Left ventricle myocardium inferior (tissue), 1 donor: Measurements from ENCODE around the gene CNTFR. TPM values are rescaled to one million over a fixed set of nuclear protein-coding genes. Genes with fewer than 3 reads are reported as not detected.

Source experiments
- DNase-seq: peaks from one replicate; pipeline ENCODE4 v3.0.0-alpha.2; 2020
- H3K27ac ChIP-seq: fragments of 200-600 bp; replicated peaks from 2 replicates; pipeline ENCODE4 v1.8.0; 2021
- H3K27me3 ChIP-seq: fragments of 200-600 bp; 2 replicates; pipeline ENCODE4 v1.8.0; 2021; ENCODE audit warnings: low read depth
- H3K36me3 ChIP-seq: fragments of 200-600 bp; 2 replicates; pipeline ENCODE4 v1.8.0; 2021
- H3K4me1 ChIP-seq: fragments of 200-600 bp; 2 replicates; pipeline ENCODE4 v1.8.0; 2021
- H3K4me3 ChIP-seq: fragments of 200-600 bp; 2 replicates; pipeline ENCODE4 v1.8.0; 2021; ENCODE audit warnings: mild to moderate bottlenecking, moderate library complexity
- H3K9me3 ChIP-seq: fragments of 200-600 bp; replicated peaks from 2 replicates; pipeline ENCODE4 v1.8.0; 2021
- CTCF ChIP-seq: fragments of 200-600 bp; IDR thresholded peaks from 2 replicates; pipeline ENCODE4 v1.8.0; 2021; ENCODE audit warnings: antibody characterized with exemption, mild to moderate bottlenecking, borderline replicate concordance
- intact Hi-C: fragments of 100-400 bp; cut with micrococcal nuclease; formaldehyde crosslinking; loops from one replicate; pipeline ENCODE4 v1.11.0; 2022
- total RNA-seq: library from RNA; stranded (reverse); fragmentation: NEBNext Ultra II Directional; extraction: Animal tissue kit (Norgen Biotek cat#: 25700); gene quantifications from one replicate; pipeline ENCODE4 v1.2.1, GENCODE V29; 2021
- donor health status: DM: no; HTN: yes; CAD: no; lungs with severe emphysema.

CNTFR gene
- total RNA-seq, 1 donor from 2014 or later = 4.6 TPM

- intact Hi-C loops = loop anchor here (10.0 kb wide), 1 partner anchor 103 kb away; no protein-coding TSS in a partner anchor
- no peak overlapping the region for H3K4me3 ChIP-seq
Measured at GRCh38 chr9:34507556-34507955, 82.0 kb downstream of the CNTFR start.

GRCh38 chr9:34506623-34507022, 82.9 kb downstream of the CNTFR start:
- no peak overlapping the region for H3K4me3 ChIP-seq
- no peaks in the 10 kb centered on the region for H3K9me3 ChIP-seq
- DNase-seq = no peak
- H3K36me3 ChIP-seq = no peaks in the 10 kb centered on the region
- no peak for TF ChIP-seq CTCF
- peaks cover 11% of the 10 kb centered on the region for H3K4me1 ChIP-seq
- intact Hi-C loops = loop anchor here (10.0 kb wide), 1 partner anchor 102 kb away; no protein-coding TSS in a partner anchor
- H3K27me3 ChIP-seq = no peaks in the 10 kb centered on the region
- H3K27ac ChIP-seq = no peak overlapping the region

More at GRCh38 chr9:34507556-34507955, 82.0 kb downstream of the CNTFR start:
- H3K36me3 ChIP-seq = no peaks in the 10 kb centered on the region
- no peak for DNase-seq
- no peak for TF ChIP-seq CTCF
- H3K9me3 ChIP-seq = no peaks in the 10 kb centered on the region
- H3K27me3 ChIP-seq = no peaks in the 10 kb centered on the region
- peaks cover 1% of the 10 kb centered on the region for H3K4me1 ChIP-seq
- H3K27ac ChIP-seq = no peak overlapping the region

- H3K27me3 ChIP-seq = no peaks in the 10 kb centered on the region
- no peak overlapping the region for H3K4me3 ChIP-seq
- H3K27ac ChIP-seq = no peak overlapping the region
- peaks cover 15% of the 10 kb centered on the region for H3K4me1 ChIP-seq
- no peak for DNase-seq
- no peaks in the 10 kb centered on the region for H3K36me3 ChIP-seq
- TF ChIP-seq CTCF = no peak
- intact Hi-C loops = loop anchor here (10.0 kb wide), 1 partner anchor 101 kb away; no protein-coding TSS in a partner anchor
- no peaks in the 10 kb centered on the region for H3K9me3 ChIP-seq
Measured at GRCh38 chr9:34505370-34506120, 84.0 kb downstream of the CNTFR start.

- no peak overlapping the region for H3K27ac ChIP-seq
- no peak for DNase-seq
- H3K4me3 ChIP-seq = no peak overlapping the region
- TF ChIP-seq CTCF = no peak
- intact Hi-C loops = loop anchor here (5.0 to 10.0 kb wide), 2 partner anchors 66 to 99 kb away; no protein-coding TSS in a partner anchor
- H3K9me3 ChIP-seq = no peaks in the 10 kb centered on the region
- H3K27me3 ChIP-seq = no peaks in the 10 kb centered on the region
- H3K4me1 ChIP-seq = peaks cover 15% of the 10 kb centered on the region
- H3K36me3 ChIP-seq = no peaks in the 10 kb centered on the region
Measured at GRCh38 chr9:34503406-34503805, 86.1 kb downstream of the CNTFR start.

GRCh38 chr9:34502891-34503290, 86.6 kb downstream of the CNTFR start:
- H3K4me1 ChIP-seq = peaks cover 15% of the 10 kb centered on the region
- no peak for TF ChIP-seq CTCF
- no peaks in the 10 kb centered on the region for H3K9me3 ChIP-seq
- no peak overlapping the region for H3K27ac ChIP-seq
- no peak overlapping the region for H3K4me3 ChIP-seq
- DNase-seq = no peak
- intact Hi-C loops = loop anchor here (5.0 to 10.0 kb wide), 2 partner anchors 66 to 98 kb away; no protein-coding TSS in a partner anchor
- no peaks in the 10 kb centered on the region for H3K36me3 ChIP-seq
- no peaks in the 10 kb centered on the region for H3K27me3 ChIP-seq
